ENCODE data around the gene TMEM97.

The TMEM97 gene

DNA sequence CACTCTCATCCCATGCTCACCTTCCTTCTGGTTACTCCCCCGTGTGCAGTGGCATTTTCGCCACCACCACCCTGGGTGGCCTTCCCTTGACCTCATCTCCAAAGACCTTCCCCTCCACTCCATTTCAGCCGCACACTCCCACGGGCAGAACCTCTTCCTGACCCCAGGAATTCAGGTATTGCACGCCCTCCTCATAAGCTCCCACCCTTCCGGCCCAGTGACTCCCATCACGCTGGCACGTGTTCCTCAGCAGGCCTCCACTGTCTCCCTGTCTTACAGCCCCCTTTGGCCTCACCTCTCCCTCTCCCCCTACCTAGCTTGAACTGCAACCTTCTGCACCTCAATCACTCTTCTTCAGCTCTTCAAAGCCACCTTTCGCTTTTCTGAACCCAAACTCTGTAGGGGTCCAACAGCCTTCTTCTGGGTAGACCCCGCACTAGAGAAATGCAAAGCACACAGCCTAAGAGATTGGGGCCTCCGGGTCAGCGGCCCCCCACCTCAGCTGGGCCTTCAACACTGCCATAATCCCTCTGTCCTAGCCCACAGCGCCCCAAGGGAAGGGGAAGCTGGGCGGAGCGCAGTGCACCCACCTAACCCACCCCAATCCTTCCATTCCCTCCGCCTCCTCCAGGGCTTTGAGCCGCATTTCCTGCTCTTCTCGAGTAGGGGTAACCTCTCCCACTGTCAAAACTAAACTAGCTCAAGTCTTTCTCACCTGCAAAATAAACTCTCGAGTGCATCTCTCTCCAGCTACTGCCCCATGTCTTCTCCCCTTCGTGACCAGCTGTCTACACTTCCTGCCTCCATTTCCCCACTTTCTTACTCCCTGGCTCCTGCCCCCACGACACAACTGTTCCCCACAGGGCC, 1.7 kb upstream of the TMEM97 start:
- H3K9ac ChIP-seq (ENCODE audit: low read depth, low read length) = no peak overlapping the region

DNA sequence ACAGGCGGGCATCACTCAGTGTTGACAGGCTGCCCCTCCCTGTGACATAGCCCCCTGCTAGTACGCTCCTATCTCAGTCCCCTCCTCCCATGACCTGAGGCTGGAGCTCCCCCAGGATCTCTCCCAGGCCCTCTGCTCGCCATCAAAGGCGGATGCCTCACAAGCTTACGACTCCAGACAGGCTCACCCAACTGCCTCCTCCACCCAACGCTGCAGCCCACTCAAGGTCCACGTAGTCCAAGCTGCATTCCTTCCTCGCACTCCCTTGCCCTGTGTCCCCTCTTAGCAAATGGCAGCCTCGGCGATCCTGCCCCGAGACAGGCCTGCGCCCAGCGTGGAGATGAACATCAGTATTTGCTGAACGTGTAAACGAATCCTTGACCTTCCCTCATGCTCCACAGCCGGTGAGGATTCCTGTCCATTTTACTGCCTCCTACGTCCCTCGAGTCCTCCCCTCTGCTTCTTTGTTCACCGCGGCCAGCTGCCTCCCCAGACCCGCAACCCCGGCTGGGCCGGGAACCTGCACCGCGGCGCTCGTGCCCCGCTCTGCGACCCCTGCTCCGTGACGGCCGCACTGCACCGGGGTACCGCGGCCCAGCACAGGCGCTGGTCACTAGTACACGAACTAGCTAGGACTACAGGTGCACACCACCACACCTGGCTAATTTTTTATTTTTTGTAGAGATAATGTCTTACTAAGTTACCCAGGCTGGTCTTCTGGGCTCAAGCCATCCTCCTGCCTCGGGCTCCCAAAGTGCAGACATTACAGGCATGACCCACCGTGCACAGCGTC, 838 bp upstream of the TMEM97 start:
- peak overlapping the region; percentile 79 for H3K9ac ChIP-seq (ENCODE audit: low read depth, low read length)
- H3K27ac ChIP-seq (ENCODE audit: low read depth, low read length) = peak overlapping the region; percentile 25
- H3K36me3 ChIP-seq (ENCODE audit: control insufficient read depth, insufficient read depth, low read length) = peaks cover 17% of the 10 kb centered on the region
- H3K4me3 ChIP-seq (ENCODE audit: low read depth, low read length) = peak overlapping the region; percentile 93
- no peaks in the 10 kb centered on the region for H3K9me3 ChIP-seq (ENCODE audit: control insufficient read depth, insufficient read depth, low read length)
- peaks cover 28% of the 10 kb centered on the region for H3K4me1 ChIP-seq (ENCODE audit: control insufficient read depth, insufficient read depth, low read length)
- no peaks in the 10 kb centered on the region for H3K27me3 ChIP-seq (ENCODE audit: control insufficient read depth, insufficient read depth, low read length)

More for the DNA sequence above, 1.7 kb upstream of the TMEM97 start:
- peak overlapping the region; percentile 93; the same call in 1 of the 2 replicates for H3K4me3 ChIP-seq (ENCODE audit: low read depth, low read length)
- no peaks in the 10 kb centered on the region for H3K9me3 ChIP-seq (ENCODE audit: control insufficient read depth, insufficient read depth, low read length)
- H3K36me3 ChIP-seq (ENCODE audit: control insufficient read depth, insufficient read depth, low read length) = peaks cover 13% of the 10 kb centered on the region
- H3K4me1 ChIP-seq (ENCODE audit: control insufficient read depth, insufficient read depth, low read length) = peaks cover 25% of the 10 kb centered on the region
- no peaks in the 10 kb centered on the region for H3K27me3 ChIP-seq (ENCODE audit: control insufficient read depth, insufficient read depth, low read length)
- no peak overlapping the region for H3K27ac ChIP-seq (ENCODE audit: low read depth, low read length)

DNA sequence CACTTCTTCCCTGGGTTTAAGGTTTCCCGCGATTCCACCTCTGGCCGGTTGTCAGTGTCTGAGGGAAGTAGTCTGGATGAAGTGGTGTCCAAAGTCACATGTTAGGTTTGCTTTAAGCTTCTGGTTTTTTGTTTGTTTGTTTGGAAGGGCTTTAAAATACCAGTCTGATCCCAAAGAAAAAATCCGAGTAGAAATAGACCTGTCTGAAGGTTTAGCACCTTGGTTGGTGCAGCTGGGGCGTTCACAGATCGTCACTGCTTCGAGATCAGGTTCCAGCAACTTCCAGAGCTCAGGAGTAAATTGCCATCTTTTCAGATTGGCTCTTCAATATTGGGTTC, 567 bp downstream of the TMEM97 start:
- Histone ChIP-seq H3K4me1 (ENCODE audit: control insufficient read depth, insufficient read depth, low read length) (peaks cover 28% of the 10 kb centered on the region), H3K9me3 (ENCODE audit: control insufficient read depth, insufficient read depth, low read length) (no peaks in the 10 kb centered on the region), H3K27ac (ENCODE audit: low read depth, low read length) (peak overlapping the region; percentile 82), H3K36me3 (ENCODE audit: control insufficient read depth, insufficient read depth, low read length) (peaks cover 17% of the 10 kb centered on the region), H3K4me3 (ENCODE audit: low read depth, low read length) (peak overlapping the region; percentile 93), H3K27me3 (ENCODE audit: control insufficient read depth, insufficient read depth, low read length) (no peaks in the 10 kb centered on the region), H3K9ac (ENCODE audit: low read depth, low read length) (peak overlapping the region; percentile 79)

DNA sequence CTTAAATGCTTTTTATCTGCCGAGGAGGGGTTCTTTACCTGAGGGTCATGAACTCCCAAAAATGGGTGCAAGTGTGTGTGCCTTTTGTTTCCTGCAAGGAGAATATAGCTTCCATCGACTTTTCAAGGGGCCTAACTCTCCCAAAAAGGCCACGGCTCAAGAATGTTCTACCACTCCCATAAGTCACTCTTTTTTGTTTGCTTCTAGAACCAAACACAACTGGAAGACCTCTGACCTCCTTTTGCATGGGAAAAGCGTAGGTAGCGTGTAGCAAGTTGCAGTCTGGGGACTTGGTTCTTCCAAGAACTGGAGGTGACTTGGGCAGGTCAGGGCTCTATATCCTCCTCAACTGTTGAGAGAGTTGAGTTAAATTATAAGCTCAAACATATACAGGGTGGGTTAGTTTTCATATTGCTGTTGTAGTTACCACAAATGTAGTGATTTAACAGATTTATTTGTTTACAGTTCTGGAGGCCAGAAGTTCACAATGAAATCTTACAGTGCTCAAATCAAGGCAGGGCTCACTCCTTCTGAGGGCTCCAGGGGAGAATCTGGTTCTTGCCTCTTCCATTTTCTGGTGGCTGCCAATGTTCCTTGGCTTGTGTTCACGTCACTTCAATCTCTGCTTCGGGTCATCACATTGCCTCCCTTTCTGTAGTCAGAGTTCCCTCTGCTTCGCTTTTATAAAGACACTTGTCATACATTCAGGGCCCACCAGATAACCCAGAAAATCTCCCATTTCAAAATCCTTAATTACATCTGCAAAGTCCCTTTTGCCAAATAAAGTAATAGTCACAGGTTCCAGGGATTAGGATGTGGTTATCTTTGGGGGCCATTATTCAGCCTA, 1.4 kb downstream of the TMEM97 start:
- H3K4me3 ChIP-seq (ENCODE audit: low read depth, low read length) = peak overlapping the region; percentile 93
- no peak overlapping the region for H3K27ac ChIP-seq (ENCODE audit: low read depth, low read length)
- H3K9ac ChIP-seq (ENCODE audit: low read depth, low read length) = peak overlapping the region; percentile 79
- peaks cover 28% of the 10 kb centered on the region for H3K4me1 ChIP-seq (ENCODE audit: control insufficient read depth, insufficient read depth, low read length)
- H3K9me3 ChIP-seq (ENCODE audit: control insufficient read depth, insufficient read depth, low read length) = no peaks in the 10 kb centered on the region
- no peaks in the 10 kb centered on the region for H3K27me3 ChIP-seq (ENCODE audit: control insufficient read depth, insufficient read depth, low read length)
- H3K36me3 ChIP-seq (ENCODE audit: control insufficient read depth, insufficient read depth, low read length) = peaks cover 23% of the 10 kb centered on the region

DNA sequence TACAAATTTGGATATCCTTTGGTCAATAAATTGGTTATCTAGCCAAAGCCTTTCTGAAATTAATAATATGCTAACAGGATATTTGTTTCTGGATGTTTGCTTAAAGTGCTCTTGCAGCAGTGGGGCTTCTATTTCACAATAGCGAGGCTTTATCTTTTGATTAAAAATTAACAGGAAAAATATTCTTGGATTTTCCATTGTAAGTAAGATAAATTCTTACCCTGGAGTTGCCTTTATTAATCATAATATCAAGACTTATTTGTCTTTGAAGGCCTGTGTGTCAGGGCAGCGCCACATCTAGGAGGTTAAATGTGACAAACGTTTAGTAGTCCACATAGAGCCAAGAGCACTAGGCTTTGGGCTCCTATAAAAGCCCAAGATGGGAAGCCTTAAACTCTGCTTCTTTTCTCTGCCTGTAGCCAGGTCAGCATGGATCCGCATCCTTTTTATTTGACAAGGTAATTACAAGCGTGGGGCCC, 5.3 kb downstream of the TMEM97 start:
- Histone ChIP-seq H3K36me3 (ENCODE audit: control insufficient read depth, insufficient read depth, low read length) (peaks cover 62% of the 10 kb centered on the region), H3K9me3 (ENCODE audit: control insufficient read depth, insufficient read depth, low read length) (no peaks in the 10 kb centered on the region), H3K9ac (ENCODE audit: low read depth, low read length) (no peak overlapping the region), H3K4me3 (ENCODE audit: low read depth, low read length) (no peak overlapping the region), H3K4me1 (ENCODE audit: control insufficient read depth, insufficient read depth, low read length) (peaks cover 14% of the 10 kb centered on the region), H3K27ac (ENCODE audit: low read depth, low read length) (no peak overlapping the region), H3K27me3 (ENCODE audit: control insufficient read depth, insufficient read depth, low read length) (no peaks in the 10 kb centered on the region)

DNA sequence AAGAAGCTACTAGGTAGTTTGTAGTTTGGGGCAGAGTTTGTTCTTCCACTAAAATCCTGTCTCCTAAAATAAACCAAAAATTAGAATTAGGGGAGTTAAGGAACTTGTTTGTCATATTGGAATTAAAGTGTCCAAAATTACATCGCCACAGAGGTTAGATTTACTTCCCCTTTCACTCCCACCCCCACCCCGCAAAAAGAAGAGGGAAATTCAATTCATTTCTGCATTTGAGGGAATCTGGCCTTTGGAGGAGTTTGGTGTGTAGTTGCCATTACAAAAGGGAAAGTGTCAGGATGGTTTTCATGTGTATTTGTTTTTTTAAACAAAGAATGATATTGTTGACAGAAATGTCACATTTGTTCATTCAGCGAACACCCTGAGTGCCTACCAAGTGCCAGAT, 5.8 kb downstream of the TMEM97 start:
- H3K27me3 ChIP-seq (ENCODE audit: control insufficient read depth, insufficient read depth, low read length) = no peaks in the 10 kb centered on the region
- peaks cover 64% of the 10 kb centered on the region for H3K36me3 ChIP-seq (ENCODE audit: control insufficient read depth, insufficient read depth, low read length)
- H3K9ac ChIP-seq (ENCODE audit: low read depth, low read length) = no peak overlapping the region
- H3K4me3 ChIP-seq (ENCODE audit: low read depth, low read length) = no peak overlapping the region
- no peaks in the 10 kb centered on the region for H3K9me3 ChIP-seq (ENCODE audit: control insufficient read depth, insufficient read depth, low read length)
- H3K27ac ChIP-seq (ENCODE audit: low read depth, low read length) = no peak overlapping the region
- peaks cover 14% of the 10 kb centered on the region for H3K4me1 ChIP-seq (ENCODE audit: control insufficient read depth, insufficient read depth, low read length)

DNA sequence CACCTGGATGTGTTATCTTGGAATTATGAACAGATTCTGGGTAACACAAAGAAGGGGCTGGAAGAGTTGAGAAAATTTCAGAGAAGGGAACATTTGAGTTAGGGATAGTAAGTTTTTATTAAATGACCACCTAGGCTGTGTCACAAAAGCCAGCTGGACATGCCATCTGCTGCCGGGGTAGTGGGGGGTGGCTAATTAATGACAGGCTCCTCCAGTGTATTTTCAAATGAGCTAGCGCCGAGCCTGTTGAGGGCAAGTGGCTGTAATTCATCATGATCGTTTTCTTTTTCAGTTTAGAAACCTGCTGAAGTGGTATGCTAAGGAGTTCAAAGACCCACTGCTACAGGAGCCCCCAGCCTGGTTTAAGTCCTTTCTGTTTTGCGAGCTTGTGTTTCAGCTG, 6.2 kb downstream of the TMEM97 start:
- peaks cover 14% of the 10 kb centered on the region for H3K4me1 ChIP-seq (ENCODE audit: control insufficient read depth, insufficient read depth, low read length)
- no peak overlapping the region for H3K27ac ChIP-seq (ENCODE audit: low read depth, low read length)
- H3K4me3 ChIP-seq (ENCODE audit: low read depth, low read length) = no peak overlapping the region
- H3K9ac ChIP-seq (ENCODE audit: low read depth, low read length) = no peak overlapping the region
- H3K9me3 ChIP-seq (ENCODE audit: control insufficient read depth, insufficient read depth, low read length) = no peaks in the 10 kb centered on the region
- peaks cover 63% of the 10 kb centered on the region for H3K36me3 ChIP-seq (ENCODE audit: control insufficient read depth, insufficient read depth, low read length)
- no peaks in the 10 kb centered on the region for H3K27me3 ChIP-seq (ENCODE audit: control insufficient read depth, insufficient read depth, low read length)

DNA sequence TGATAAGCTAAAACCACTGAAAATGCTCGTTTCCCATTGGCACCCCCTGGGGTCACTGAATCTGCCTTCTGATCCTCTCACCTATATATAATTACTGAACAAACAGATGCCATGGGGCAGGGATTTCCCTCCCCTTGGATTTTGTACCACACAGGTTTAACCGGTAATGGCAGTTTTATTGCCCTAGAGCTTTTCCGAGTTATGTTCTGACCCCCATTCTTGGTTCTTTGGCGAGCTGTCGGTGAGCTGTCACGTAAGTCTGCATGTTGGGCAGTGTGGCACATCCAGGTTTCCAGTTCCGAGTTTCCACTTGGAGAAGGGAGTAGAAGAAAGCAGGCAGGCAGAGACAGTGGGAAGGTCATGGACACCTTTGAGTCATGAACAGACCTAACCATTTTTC, 7.1 kb downstream of the TMEM97 start:
- no peaks in the 10 kb centered on the region for H3K9me3 ChIP-seq (ENCODE audit: control insufficient read depth, insufficient read depth, low read length)
- H3K4me3 ChIP-seq (ENCODE audit: low read depth, low read length) = no peak overlapping the region
- H3K36me3 ChIP-seq (ENCODE audit: control insufficient read depth, insufficient read depth, low read length) = peaks cover 54% of the 10 kb centered on the region
- no peaks in the 10 kb centered on the region for H3K27me3 ChIP-seq (ENCODE audit: control insufficient read depth, insufficient read depth, low read length)
- H3K27ac ChIP-seq (ENCODE audit: low read depth, low read length) = no peak overlapping the region
- peaks cover 5% of the 10 kb centered on the region for H3K4me1 ChIP-seq (ENCODE audit: control insufficient read depth, insufficient read depth, low read length)
- no peak overlapping the region for H3K9ac ChIP-seq (ENCODE audit: low read depth, low read length)

DNA sequence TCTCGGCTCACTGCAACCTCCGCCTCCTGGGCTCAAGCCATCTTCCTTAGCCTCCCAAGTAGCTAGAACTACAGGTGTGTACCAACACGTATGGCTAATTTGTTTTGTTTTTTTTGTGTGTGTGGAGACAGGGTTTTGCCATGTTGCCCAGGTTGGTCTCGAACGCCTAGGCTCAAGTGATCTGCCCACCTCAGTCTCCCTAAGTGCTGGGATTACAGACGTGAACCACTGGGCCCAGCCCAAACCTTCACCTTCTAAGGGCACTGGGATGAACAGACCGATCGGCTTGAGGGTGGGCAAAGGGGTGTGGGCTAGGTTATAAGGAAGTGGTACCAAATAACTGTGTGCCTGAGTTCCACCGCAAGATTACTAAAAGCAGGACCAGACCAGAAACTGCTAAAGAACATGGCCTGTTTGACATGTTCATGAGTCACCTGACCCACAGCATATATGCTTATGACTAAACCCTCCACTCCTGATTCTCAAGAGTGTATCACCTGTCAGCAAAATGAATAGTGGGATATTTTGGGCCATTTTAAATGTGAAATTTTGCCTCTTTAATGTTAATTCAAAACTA, 8.1 kb downstream of the TMEM97 start:
- Histone ChIP-seq H3K4me1 (ENCODE audit: control insufficient read depth, insufficient read depth, low read length) (0 out of 2 replicates have a peak, but pooled peaks cover 3% of the 10 kb centered on the region), H3K27ac (ENCODE audit: low read depth, low read length) (no peak overlapping the region), H3K9ac (ENCODE audit: low read depth, low read length) (no peak overlapping the region), H3K9me3 (ENCODE audit: control insufficient read depth, insufficient read depth, low read length) (no peaks in the 10 kb centered on the region), H3K4me3 (ENCODE audit: low read depth, low read length) (no peak overlapping the region), H3K36me3 (ENCODE audit: control insufficient read depth, insufficient read depth, low read length) (peaks cover 51% of the 10 kb centered on the region), H3K27me3 (ENCODE audit: control insufficient read depth, insufficient read depth, low read length) (no peaks in the 10 kb centered on the region)

DNA sequence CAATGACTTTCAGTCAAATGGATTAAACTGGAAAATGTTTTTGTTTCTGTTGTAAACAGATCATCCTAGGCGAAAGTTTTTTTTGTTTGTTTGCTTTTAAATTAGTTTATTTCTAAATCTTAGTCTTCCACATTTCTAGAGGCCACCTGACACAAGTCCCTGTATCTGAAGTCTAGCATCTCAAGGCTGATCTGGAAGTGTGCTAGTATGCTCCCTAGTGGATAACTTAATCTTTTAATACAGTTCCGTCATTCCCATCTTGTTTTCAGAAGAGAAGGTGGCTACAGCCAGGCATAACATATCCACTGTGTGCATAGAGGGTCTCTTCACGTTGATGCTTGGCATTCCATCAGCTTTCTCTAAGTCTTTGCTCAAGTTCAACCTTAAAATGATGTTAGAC, 8.7 kb downstream of the TMEM97 start:
- Histone ChIP-seq H3K4me3 (ENCODE audit: low read depth, low read length) (no peak overlapping the region), H3K36me3 (ENCODE audit: control insufficient read depth, insufficient read depth, low read length) (peaks cover 47% of the 10 kb centered on the region), H3K9ac (ENCODE audit: low read depth, low read length) (no peak overlapping the region), H3K27me3 (ENCODE audit: control insufficient read depth, insufficient read depth, low read length) (no peaks in the 10 kb centered on the region), H3K9me3 (ENCODE audit: control insufficient read depth, insufficient read depth, low read length) (no peaks in the 10 kb centered on the region), H3K27ac (ENCODE audit: low read depth, low read length) (no peak overlapping the region), H3K4me1 (ENCODE audit: control insufficient read depth, insufficient read depth, low read length) (no peaks in the 10 kb centered on the region)

All from HUES48 (cell line).